Body of pancreas (tissue), 4 donors: Measurements from ENCODE around the gene PDF. TPM values are rescaled to one million over a fixed set of nuclear protein-coding genes. Genes with fewer than 3 reads are reported as not detected.

Experiments used
- ATAC-seq: fragments of 150-250 bp; one replicate; pipeline ENCODE4 v1.9.1; 2016
- DNase-seq, 4 donors: peaks; one replicate each; pipeline ENCODE4 v3.0.0-alpha.2; 2019
- H3K27ac ChIP-seq, 4 donors: fragments of 200-600 bp; sonication (generic); 1 replicate in 3 of 4; 2 replicates in 1 of 4; pipeline versions ENCODE4 v1.5.1 to v1.6.1; 2016 to 2019; ENCODE audit warnings: mild to moderate bottlenecking in 1 of 4, mixed read lengths in 1 of 4, moderate library complexity in 1 of 4
- H3K27me3 ChIP-seq, 2 donors: fragments of 200-600 bp; sonication (generic); one replicate each; pipeline ENCODE4 v1.6.0; 2016; ENCODE audit warnings: mild to moderate bottlenecking in 1 of 2
- H3K36me3 ChIP-seq, 2 donors: fragments of 200-600 bp; sonication (generic); replicated peaks in 1 of 2; 2 replicates each; pipeline ENCODE4 v1.5.1; 2016; ENCODE audit warnings: low read depth in 2 of 2; ENCODE audit not compliant: insufficient read depth in 1 of 2
- H3K4me1 ChIP-seq: fragments of 200-600 bp; sonication (generic); one replicate; pipeline ENCODE4 v1.6.0; 2016
- H3K4me3 ChIP-seq, 2 donors: fragments of 200-600 bp; sonication (generic); 1 replicate in 1 of 2; 2 replicates in 1 of 2; pipeline ENCODE4 v1.5.1; 2016 to 2019
- H3K9me3 ChIP-seq, 3 donors: fragments of 200-600 bp; sonication (generic); 1 replicate in 2 of 3; 2 replicates in 1 of 3; pipeline ENCODE4 v1.5.1; 2016
- CTCF ChIP-seq, 7 experiments: fragments of 450-650 bp in 4 of 7; fragments of 200-600 bp in 3 of 7; sonication (generic) in 3 of 7; IDR thresholded peaks; one replicate each; pipeline ENCODE4 v1.5.1; 2016 to 2019; ENCODE audit warnings: antibody characterized with exemption in 7 of 7
- POLR2A ChIP-seq, 3 donors: fragments of 450-650 bp; IDR thresholded peaks; one replicate each; pipeline ENCODE4 v1.6.1; 2016; ENCODE audit warnings: antibody characterized with exemption in 3 of 3, mild to moderate bottlenecking in 2 of 3
- WGBS, 2 donors: methylation state at CpG; one replicate each; pipeline ENCODE4 v1.1.5; 2017; 5-methylcytosine and 5-hydroxymethylcytosine counted together
- intact Hi-C: fragments of 100-400 bp; cut with DNase I; formaldehyde crosslinking; loops from one replicate; pipeline ENCODE4 v1.15.1; 2023
- total RNA-seq, 2 donors: library from RNA; depleted of rRNA; stranded (reverse); fragments of >200 nt; gene quantifications; one replicate each; pipeline ENCODE4 v1.1.0, GENCODE V29; 2016

The PDF gene
- total RNA-seq, 2 donors from 2014 or later: 38.1 to 45.2 TPM

- Histone ChIP-seq H3K27ac (no peak overlapping the region), H3K4me3 (no peak overlapping the region), H3K9me3 (no peaks in the 10 kb centered on the region), H3K36me3 (peaks cover 22 to 35% of the 10 kb centered on the region in 2 donors), H3K4me1 (peaks cover 47% of the 10 kb centered on the region), H3K27me3 (no peaks in the 10 kb centered on the region)
- intact Hi-C loops: no loop called here
- ATAC-seq: no peak
- DNase-seq: no peak
- 91 to 93% methylated on average over 11 to 14 of the region's 14 CpGs for WGBS, 2 donors
- TF ChIP-seq POLR2A (IDR thresholded peaks at IDR 0.05): no peak
- no peak for TF ChIP-seq CTCF (IDR thresholded peaks at IDR 0.05)
Measured at GRCh38 chr16:69323415-69323814, 7.0 kb downstream of the PDF start.

GRCh38 chr16:69322343-69322742 lies 8.0 kb downstream of the PDF start:
- WGBS, 2 donors: 40 to 94% methylated on average over 1 to 7 of the region's 7 CpGs
- intact Hi-C loops: no loop called here
- Histone ChIP-seq H3K36me3 (peaks cover 22 to 36% of the 10 kb centered on the region in 2 donors), H3K27me3 (no peaks in the 10 kb centered on the region), H3K4me1 (peaks cover 41% of the 10 kb centered on the region), H3K9me3 (no peaks in the 10 kb centered on the region), H3K27ac (no peak overlapping the region), H3K4me3 (no peak overlapping the region)
- TF ChIP-seq CTCF (IDR thresholded peaks at IDR 0.05) (no peak), POLR2A (IDR thresholded peaks at IDR 0.05) (no peak)
- ATAC-seq: no peak
- peak in 1 of 4 donors; percentile 1 for DNase-seq

GRCh38 chr16:69321080-69321479 lies 9.3 kb downstream of the PDF start:
- Histone ChIP-seq H3K27ac (no peak overlapping the region), H3K36me3 (peaks cover 22 to 36% of the 10 kb centered on the region in 2 donors), H3K27me3 (no peaks in the 10 kb centered on the region), H3K4me3 (no peak overlapping the region), H3K9me3 (no peaks in the 10 kb centered on the region), H3K4me1 (peaks cover 42% of the 10 kb centered on the region)
- intact Hi-C loops: no loop called here
- peak in 1 of 4 donors; percentile 1 for DNase-seq
- TF ChIP-seq CTCF (IDR thresholded peaks at IDR 0.05) (no peak), POLR2A (IDR thresholded peaks at IDR 0.05) (no peak)
- 90 to 92% methylated on average over 21 of the region's 22 CpGs for WGBS, 2 donors
- ATAC-seq: no peak

- Histone ChIP-seq H3K4me1 (peaks cover 42% of the 10 kb centered on the region), H3K4me3 (no peak overlapping the region), H3K27me3 (no peaks in the 10 kb centered on the region), H3K9me3 (no peaks in the 10 kb centered on the region), H3K27ac (no peak overlapping the region), H3K36me3 (peaks cover 22 to 38% of the 10 kb centered on the region in 2 donors)
- peak in 1 of 4 donors; percentile 1 for DNase-seq
- TF ChIP-seq POLR2A (IDR thresholded peaks at IDR 0.05) (no peak), CTCF (IDR thresholded peaks at IDR 0.05) (no peak)
- intact Hi-C loops: no loop called here
- 90% methylated on average over 13 of the region's 13 CpGs for WGBS, 2 donors
- ATAC-seq: no peak
Measured at GRCh38 chr16:69320740-69321073, 9.7 kb downstream of the PDF start.
